Subcutaneous abdominal adipose tissue (tissue), 5 donors: Measurements from ENCODE around the gene TAC4.

Source experiments
- H3K27ac ChIP-seq: one replicate; pipeline ENCODE4 v1.7.0; 2013; ENCODE audit warnings: low read depth, mild to moderate bottlenecking, inconsistent platforms, low read length, moderate library complexity
- H3K27me3 ChIP-seq, 5 donors: one replicate each; pipeline ENCODE4 v1.7.0; 2013; ENCODE audit warnings: low read length in 5 of 5, inconsistent platforms in 1 of 5; ENCODE audit not compliant: control insufficient read depth in 5 of 5, insufficient read depth in 4 of 5
- H3K36me3 ChIP-seq, 5 donors: one replicate each; pipeline ENCODE4 v1.7.0; 2013; ENCODE audit warnings: low read length in 5 of 5; ENCODE audit not compliant: control insufficient read depth in 5 of 5, insufficient read depth in 5 of 5
- H3K4me1 ChIP-seq, 5 donors: one replicate each; pipeline ENCODE4 v1.7.0; 2013; ENCODE audit warnings: low read length in 5 of 5, mild to moderate bottlenecking in 3 of 5, moderate library complexity in 1 of 5; ENCODE audit not compliant: control insufficient read depth in 5 of 5, insufficient read depth in 5 of 5
- H3K4me3 ChIP-seq, 5 donors: one replicate each; pipeline ENCODE4 v1.7.0; 2013; ENCODE audit warnings: low read length in 5 of 5, low read depth in 1 of 5
- H3K9ac ChIP-seq, 5 donors: one replicate each; pipeline ENCODE4 v1.7.0; 2013; ENCODE audit warnings: low read length in 5 of 5, mild to moderate bottlenecking in 4 of 5, moderate library complexity in 3 of 5
- H3K9me3 ChIP-seq, 5 donors: one replicate each; pipeline ENCODE4 v1.7.0; 2013; ENCODE audit warnings: low read length in 5 of 5; ENCODE audit not compliant: control insufficient read depth in 5 of 5
- donor health status: healthy.
- donor health status: healthy.
- donor health status: healthy.
- donor health status: healthy.
- donor health status: healthy.

Gene TAC4

GRCh38 chr17:49873926-49874325 lies 26.1 kb upstream of the TAC4 start:
- Histone ChIP-seq H3K9me3 (no peaks in the 10 kb centered on the region), H3K4me3 (no peak overlapping the region), H3K27ac (no peak overlapping the region), H3K36me3 (no peaks in the 10 kb centered on the region), H3K9ac (no peak overlapping the region), H3K27me3 (peaks cover 3 to 24% (median 12%) of the 10 kb centered on the region in 5 donors), H3K4me1 (no peaks in the 10 kb centered on the region)

- no peaks in the 10 kb centered on the region for H3K9me3 ChIP-seq
- H3K4me1 ChIP-seq, result no peaks in the 10 kb centered on the region
- no peak overlapping the region for H3K4me3 ChIP-seq
- no peak overlapping the region for H3K9ac ChIP-seq
- no peak overlapping the region for H3K27ac ChIP-seq
- peaks cover 3 to 22% (median 12%) of the 10 kb centered on the region in 5 donors for H3K27me3 ChIP-seq
- no peaks in the 10 kb centered on the region for H3K36me3 ChIP-seq
Observed at GRCh38 chr17:49873466-49873865, 25.6 kb upstream of the TAC4 start.

- Histone ChIP-seq H3K27ac (no peak overlapping the region), H3K9ac (no peak overlapping the region), H3K4me3 (no peak overlapping the region), H3K9me3 (no peaks in the 10 kb centered on the region), H3K36me3 (no peaks in the 10 kb centered on the region), H3K4me1 (no peaks in the 10 kb centered on the region), H3K27me3 (peaks cover 3 to 22% (median 12%) of the 10 kb centered on the region in 5 donors)
Observed at GRCh38 chr17:49872754-49873377, 25.0 kb upstream of the TAC4 start.

GRCh38 chr17:49871211-49871610 lies 23.3 kb upstream of the TAC4 start:
- Histone ChIP-seq H3K9me3 (no peaks in the 10 kb centered on the region), H3K36me3 (no peaks in the 10 kb centered on the region), H3K4me1 (no peaks in the 10 kb centered on the region), H3K9ac (no peak overlapping the region), H3K27me3 (peaks cover 3 to 22% (median 12%) of the 10 kb centered on the region in 5 donors), H3K4me3 (no peak overlapping the region), H3K27ac (no peak overlapping the region)

- no peak overlapping the region for H3K9ac ChIP-seq
- H3K27me3 ChIP-seq, result peaks cover 2 to 22% (median 12%) of the 10 kb centered on the region in 5 donors
- no peaks in the 10 kb centered on the region for H3K4me1 ChIP-seq
- H3K27ac ChIP-seq, result no peak overlapping the region
- no peaks in the 10 kb centered on the region for H3K9me3 ChIP-seq
- H3K36me3 ChIP-seq, result no peaks in the 10 kb centered on the region
- H3K4me3 ChIP-seq, result no peak overlapping the region
Observed at GRCh38 chr17:49870298-49870697, 22.4 kb upstream of the TAC4 start.

GRCh38 chr17:49869038-49869374 lies 21.1 kb upstream of the TAC4 start:
- H3K9ac ChIP-seq, result no peak overlapping the region
- no peaks in the 10 kb centered on the region for H3K9me3 ChIP-seq
- peaks cover 3 to 18% (median 6%) of the 10 kb centered on the region in 5 donors for H3K27me3 ChIP-seq
- no peak overlapping the region for H3K4me3 ChIP-seq
- H3K4me1 ChIP-seq, result no peaks in the 10 kb centered on the region
- no peaks in the 10 kb centered on the region for H3K36me3 ChIP-seq
- H3K27ac ChIP-seq, result no peak overlapping the region

GRCh38 chr17:49866882-49867413 lies 19.1 kb upstream of the TAC4 start:
- Histone ChIP-seq H3K36me3 (no peaks in the 10 kb centered on the region), H3K4me3 (no peak overlapping the region), H3K9me3 (no peaks in the 10 kb centered on the region), H3K4me1 (peaks cover 0 to 3% (median 0%) of the 10 kb centered on the region in 5 donors), H3K27ac (no peak overlapping the region), H3K9ac (no peak overlapping the region), H3K27me3 (peaks cover 3 to 13% (median 6%) of the 10 kb centered on the region in 5 donors)

GRCh38 chr17:49866019-49866380 lies 18.1 kb upstream of the TAC4 start:
- Histone ChIP-seq H3K27me3 (peaks cover under 1 to 16% (median 10%) of the 10 kb centered on the region in 5 donors), H3K4me1 (peaks cover 0 to 3% (median 0%) of the 10 kb centered on the region in 5 donors), H3K4me3 (no peak overlapping the region)

GRCh38 chr17:49862781-49863331 lies 15.0 kb upstream of the TAC4 start:
- H3K27ac ChIP-seq, result no peak overlapping the region
- H3K36me3 ChIP-seq, result no peaks in the 10 kb centered on the region
- H3K4me1 ChIP-seq, result peaks cover 0 to 3% (median 0%) of the 10 kb centered on the region in 5 donors

More at GRCh38 chr17:49866019-49866380, 18.1 kb upstream of the TAC4 start:
- H3K9ac ChIP-seq, result no peak overlapping the region
- H3K9me3 ChIP-seq, result no peaks in the 10 kb centered on the region
- no peak overlapping the region for H3K27ac ChIP-seq
- no peaks in the 10 kb centered on the region for H3K36me3 ChIP-seq

GRCh38 chr17:49861150-49861884 lies 13.4 kb upstream of the TAC4 start:
- Histone ChIP-seq H3K4me1 (peaks cover 0 to 3% (median 0%) of the 10 kb centered on the region in 5 donors), H3K9ac (no peak overlapping the region), H3K27ac (no peak overlapping the region), H3K36me3 (no peaks in the 10 kb centered on the region), H3K4me3 (no peak overlapping the region), H3K9me3 (no peaks in the 10 kb centered on the region), H3K27me3 (peaks cover 0 to 12% (median 10%) of the 10 kb centered on the region in 5 donors)

More at GRCh38 chr17:49862781-49863331, 15.0 kb upstream of the TAC4 start:
- peaks cover 0 to 12% (median 10%) of the 10 kb centered on the region in 5 donors for H3K27me3 ChIP-seq
- no peaks in the 10 kb centered on the region for H3K9me3 ChIP-seq
- no peak overlapping the region for H3K9ac ChIP-seq
- H3K4me3 ChIP-seq, result no peak overlapping the region
